22Rv1 (cell line): ENCODE results near the gene CCDC116.

Experiments used
- ZFX ChIP-seq: fragments of 450-650 bp; IDR thresholded peaks from 2 replicates; pipeline ENCODE4 v1.6.1; 2017; ENCODE audit warnings: antibody characterized with exemption, borderline replicate concordance
- TF ChIP-seq, protein P1 (sequence below): fragments of 450-650 bp; IDR thresholded peaks from 2 replicates; pipeline ENCODE4 v1.5.1; 2017; ENCODE audit warnings: mild to moderate bottlenecking

DNA sequence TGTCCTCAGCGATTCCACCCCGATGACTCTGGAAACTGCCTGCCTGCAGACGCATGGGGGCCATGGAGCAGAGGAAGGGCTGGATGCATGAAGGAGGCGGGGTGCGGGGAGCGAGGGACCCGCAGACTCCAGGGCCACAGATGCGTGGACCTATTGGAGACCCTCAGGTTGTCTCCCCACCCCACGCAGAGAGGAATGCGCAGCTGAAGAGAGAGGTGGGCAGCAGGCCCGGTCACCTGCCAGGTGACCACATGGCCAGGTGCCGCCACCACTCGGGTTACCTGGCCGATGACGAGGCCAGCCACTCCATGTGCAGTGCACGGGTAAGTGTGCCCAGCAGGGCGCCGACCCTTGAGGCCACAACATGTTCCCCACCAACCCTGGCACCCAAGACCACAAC lies 371 bp downstream of the CCDC116 start:
- TF ChIP-seq, protein P1, sequence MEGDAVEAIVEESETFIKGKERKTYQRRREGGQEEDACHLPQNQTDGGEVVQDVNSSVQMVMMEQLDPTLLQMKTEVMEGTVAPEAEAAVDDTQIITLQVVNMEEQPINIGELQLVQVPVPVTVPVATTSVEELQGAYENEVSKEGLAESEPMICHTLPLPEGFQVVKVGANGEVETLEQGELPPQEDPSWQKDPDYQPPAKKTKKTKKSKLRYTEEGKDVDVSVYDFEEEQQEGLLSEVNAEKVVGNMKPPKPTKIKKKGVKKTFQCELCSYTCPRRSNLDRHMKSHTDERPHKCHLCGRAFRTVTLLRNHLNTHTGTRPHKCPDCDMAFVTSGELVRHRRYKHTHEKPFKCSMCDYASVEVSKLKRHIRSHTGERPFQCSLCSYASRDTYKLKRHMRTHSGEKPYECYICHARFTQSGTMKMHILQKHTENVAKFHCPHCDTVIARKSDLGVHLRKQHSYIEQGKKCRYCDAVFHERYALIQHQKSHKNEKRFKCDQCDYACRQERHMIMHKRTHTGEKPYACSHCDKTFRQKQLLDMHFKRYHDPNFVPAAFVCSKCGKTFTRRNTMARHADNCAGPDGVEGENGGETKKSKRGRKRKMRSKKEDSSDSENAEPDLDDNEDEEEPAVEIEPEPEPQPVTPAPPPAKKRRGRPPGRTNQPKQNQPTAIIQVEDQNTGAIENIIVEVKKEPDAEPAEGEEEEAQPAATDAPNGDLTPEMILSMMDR: no peak
- TF ChIP-seq ZFX: no peak
